HCT116 (cell line): ENCODE data around the gene PRIMPOL. TPM values are rescaled to one million over a fixed set of nuclear protein-coding genes. Genes with fewer than 3 reads are reported as not detected.

Source experiments
- CBX3 ChIP-seq: IDR thresholded peaks from 2 replicates; pipeline ENCODE4 v1.6.1; 2012; ENCODE audit warnings: low read depth
- EGR1 ChIP-seq: IDR thresholded peaks from 2 replicates; pipeline ENCODE4 v1.6.1; 2012; ENCODE audit warnings: low read depth
- TCF7L2 ChIP-seq: IDR thresholded peaks from 2 replicates; pipeline ENCODE4 v1.7.0; 2011; ENCODE audit warnings: borderline replicate concordance, inconsistent platforms; ENCODE audit not compliant: insufficient read depth, insufficient read length; ENCODE audit errors: extremely low read depth
- total RNA-seq: library from RNA; stranded (reverse); gene quantifications from one replicate; pipeline ENCODE4 v1.2.1, GENCODE V29; 2021; ENCODE audit not compliant: unreplicated experiment

The PRIMPOL gene
- total RNA-seq, 1 experiment from 2014 or later = 11.3 TPM

DNA sequence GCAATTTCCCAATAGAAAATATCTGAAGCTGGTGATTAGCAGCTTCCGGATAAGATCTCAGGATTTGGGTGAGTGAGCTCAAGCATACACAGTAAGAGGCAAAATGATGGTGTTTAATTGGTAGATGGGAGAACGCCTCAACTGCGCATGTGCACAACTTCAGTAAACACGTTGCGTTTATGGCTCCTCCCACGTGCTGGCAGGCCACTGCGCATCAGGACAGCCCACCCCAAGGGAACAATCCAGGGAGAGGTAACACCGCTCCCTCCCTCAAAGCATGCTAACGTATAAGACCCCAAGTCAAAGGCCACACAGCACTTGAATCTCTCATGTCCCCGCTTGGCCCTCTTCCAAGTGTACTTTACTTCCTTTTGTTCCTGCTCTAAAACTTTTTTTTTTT, 94.7 kb downstream of the PRIMPOL start (continued):
- TF ChIP-seq EGR1 (no peak), CBX3 (no peak), TCF7L2 (no peak)

Other genes starting within 250 kb of the PRIMPOL start
- gene IRF2, start 175.2 kb upstream of the PRIMPOL start, total RNA-seq = 10.6 TPM
- 11.4 TPM for gene CASP3, start 291 bp upstream of the PRIMPOL start, total RNA-seq
- 28.2 TPM for gene CENPU, start 84.4 kb downstream of the PRIMPOL start, total RNA-seq
- gene ACSL1, start 176.2 kb downstream of the PRIMPOL start, total RNA-seq = 12.5 TPM